PC-9 (cell line): ENCODE results near the gene WDR37.

ENCODE experiments used
- CTCF ChIP-seq: fragments of 200-600 bp; sonication (generic); conservative IDR thresholded peaks from 2 replicates; pipeline ENCODE4 v1.6.1; 2017; ENCODE audit warnings: mixed run types, antibody characterized with exemption, mild to moderate bottlenecking, moderate library complexity
- EZH2 ChIP-seq: fragments of 200-600 bp; sonication (generic); IDR thresholded peaks from 2 replicates; pipeline ENCODE4 v1.8.0; 2017; ENCODE audit warnings: antibody characterized with exemption, low read depth

DNA sequence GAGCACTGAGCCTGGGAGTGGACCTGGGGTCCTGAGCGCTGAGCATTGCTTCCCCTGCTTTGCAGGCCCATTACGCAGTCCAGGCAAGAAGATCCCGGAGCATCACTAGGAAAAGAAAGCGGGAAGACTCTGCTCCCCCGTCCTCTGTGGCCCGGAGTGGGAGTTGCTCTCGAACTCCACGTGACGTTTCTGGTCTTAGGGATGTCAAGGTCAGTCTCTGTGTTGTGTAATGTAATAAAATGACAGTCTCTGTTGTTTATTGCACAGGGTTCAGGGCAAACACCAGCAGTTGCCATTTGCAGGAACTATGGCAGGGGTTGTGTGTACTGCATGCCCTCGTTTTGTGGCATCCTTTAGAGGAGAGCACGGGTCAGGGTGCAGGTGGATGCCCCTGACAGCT lies 40.5 kb upstream of the WDR37 start:
- TF ChIP-seq CTCF (no peak), EZH2 (no peak)
